ENCODE measurements around the gene ELMOD1. TPM values are rescaled to one million over a fixed set of nuclear protein-coding genes. Genes with fewer than 3 reads are reported as not detected.

ELMOD1 gene
- total and polyA plus RNA-seq, 9 donors: 0.17 to 0.69 (median 0.24) TPM; not detected in 3

GRCh38 chr11:107682171-107682570 lies 91.2 kb downstream of the ELMOD1 start:
- Histone ChIP-seq H3K27ac (no peak overlapping the region), H3K4me3 (no peak overlapping the region), H3K36me3 (no peaks in the 10 kb centered on the region), H3K4me1 (ENCODE audit: insufficient read depth) (no peaks in the 10 kb centered on the region), H3K27me3 (no peaks in the 10 kb centered on the region), H3K9me3 (no peaks in the 10 kb centered on the region)
- TF ChIP-seq EP300 (IDR thresholded peaks at IDR 0.05): no peak
- intact Hi-C loops (cut with DNase I): loop anchor here in 1 of 4 donors (10.0 kb wide), 1 partner anchor 97 kb away; no protein-coding TSS in a partner anchor
- WGBS, 3 donors: 82 to 88% (median 82%) methylated on average over 4 of the region's 4 CpGs
- no peak for DNase-seq

GRCh38 chr11:107682572-107682971 lies 91.6 kb downstream of the ELMOD1 start:
- no peak for TF ChIP-seq CTCF (IDR thresholded peaks at IDR 0.05)
- TF ChIP-seq POLR2A (IDR thresholded peaks at IDR 0.05): no peak
- TF ChIP-seq EP300 (IDR thresholded peaks at IDR 0.05): no peak
- H3K27ac ChIP-seq: no peak overlapping the region
- no peak for DNase-seq
- H3K27me3 ChIP-seq: no peaks in the 10 kb centered on the region
- no peak overlapping the region for H3K4me3 ChIP-seq
- WGBS, 3 donors: 76 to 83% (median 77%) methylated on average over 5 of the region's 5 CpGs
- no peaks in the 10 kb centered on the region for H3K36me3 ChIP-seq
- no peaks in the 10 kb centered on the region for H3K9me3 ChIP-seq
- H3K4me1 ChIP-seq (ENCODE audit: insufficient read depth): no peaks in the 10 kb centered on the region
- intact Hi-C loops (cut with DNase I): loop anchor here in 1 of 4 donors (10.0 kb wide), 1 partner anchor 98 kb away; no protein-coding TSS in a partner anchor

GRCh38 chr11:107683061-107683460 lies 92.1 kb downstream of the ELMOD1 start:
- no peak for DNase-seq
- Histone ChIP-seq H3K9me3 (no peaks in the 10 kb centered on the region), H3K27ac (no peak overlapping the region), H3K4me1 (ENCODE audit: insufficient read depth) (no peaks in the 10 kb centered on the region), H3K27me3 (no peaks in the 10 kb centered on the region), H3K36me3 (no peaks in the 10 kb centered on the region), H3K4me3 (no peak overlapping the region)
- intact Hi-C loops (cut with DNase I): loop anchor here in 1 of 4 donors (10.0 kb wide), 1 partner anchor 98 kb away; no protein-coding TSS in a partner anchor
- TF ChIP-seq EP300 (IDR thresholded peaks at IDR 0.05) (no peak), POLR2A (IDR thresholded peaks at IDR 0.05) (no peak), CTCF (IDR thresholded peaks at IDR 0.05) (no peak)
- WGBS, 3 donors: 73 to 75% (median 74%) methylated on average over 2 of the region's 2 CpGs

GRCh38 chr11:107683807-107684206 lies 92.9 kb downstream of the ELMOD1 start:
- Histone ChIP-seq H3K36me3 (no peaks in the 10 kb centered on the region), H3K27me3 (no peaks in the 10 kb centered on the region), H3K27ac (no peak overlapping the region), H3K9me3 (no peaks in the 10 kb centered on the region), H3K4me3 (no peak overlapping the region), H3K4me1 (ENCODE audit: insufficient read depth) (no peaks in the 10 kb centered on the region)
- no peak for TF ChIP-seq EP300 (IDR thresholded peaks at IDR 0.05)
- no peak for TF ChIP-seq POLR2A (IDR thresholded peaks at IDR 0.05)
- no peak for TF ChIP-seq CTCF (IDR thresholded peaks at IDR 0.05)
- intact Hi-C loops (cut with DNase I): loop anchor here in 1 of 4 donors (10.0 kb wide), 1 partner anchor 99 kb away; no protein-coding TSS in a partner anchor
- WGBS, 3 donors: 96 to 98% (median 97%) methylated on average over 2 of the region's 2 CpGs
- no peak for DNase-seq

- Histone ChIP-seq H3K36me3 (no peaks in the 10 kb centered on the region), H3K9me3 (no peaks in the 10 kb centered on the region), H3K4me3 (no peak overlapping the region), H3K4me1 (ENCODE audit: insufficient read depth) (no peaks in the 10 kb centered on the region), H3K27ac (no peak overlapping the region), H3K27me3 (no peaks in the 10 kb centered on the region)
- intact Hi-C loops (cut with DNase I): loop anchor here in 1 of 4 donors (10.0 kb wide), 1 partner anchor 104 kb away; no protein-coding TSS in a partner anchor
- no peak for TF ChIP-seq EP300 (IDR thresholded peaks at IDR 0.05)
- no peak for TF ChIP-seq POLR2A (IDR thresholded peaks at IDR 0.05)
- no peak for TF ChIP-seq CTCF (IDR thresholded peaks at IDR 0.05)
- WGBS, 3 donors: 61 to 74% (median 66%) methylated on average over 6 of the region's 6 CpGs
- DNase-seq: no peak
Measured at GRCh38 chr11:107688322-107688918, 97.5 kb downstream of the ELMOD1 start.

Data from ovary (tissue), 9 donors.